HepG2 (cell line): Measurements from ENCODE around the gene C1orf50. TPM values are rescaled to one million over a fixed set of nuclear protein-coding genes. Genes with fewer than 3 reads are reported as not detected.

Source experiments
- CSRNP1 ChIP-seq: sonication (generic); formaldehyde crosslinking; IDR thresholded peaks from 2 replicates; pipeline ENCODE4 v1.8.1; 2023; ENCODE audit warnings: mild to moderate bottlenecking, missing genetic modification reagents
- DBP ChIP-seq: sonication (generic); formaldehyde crosslinking; IDR thresholded peaks from 2 replicates; pipeline ENCODE4 v1.4.0; 2020; ENCODE audit warnings: missing genetic modification reagents; ENCODE audit errors: not compliant biosample characterization
- DRAP1 ChIP-seq: IDR thresholded peaks from 2 replicates; pipeline ENCODE4 v1.6.1; 2016; ENCODE audit warnings: missing genetic modification reagents, missing compliant biosample characterization
- EHMT2 ChIP-seq: fragments of 200-600 bp; sonication (generic); IDR thresholded peaks from 2 replicates; pipeline ENCODE4 v1.7.0; 2017; ENCODE audit warnings: antibody characterized with exemption, low read depth, low read length, borderline replicate concordance
- FUBP1 ChIP-seq: sonication (generic); formaldehyde crosslinking; IDR thresholded peaks from 2 replicates; pipeline ENCODE4 v1.5.1; 2020; ENCODE audit warnings: missing genetic modification reagents, mild to moderate bottlenecking, borderline replicate concordance
- HDAC2 ChIP-seq: sonication (generic); formaldehyde crosslinking; IDR thresholded peaks from 2 replicates; pipeline ENCODE4 v1.4.0; 2020; ENCODE audit warnings: missing genetic modification reagents
- MAZ ChIP-seq, 2 experiments: sonication (generic) in 1 of 2; formaldehyde crosslinking in 1 of 2; IDR thresholded peaks; 2 replicates each; pipeline versions ENCODE4 v1.5.0 to v1.6.1; 2012 to 2020; ENCODE audit warnings: low read depth in 2 of 2, mild to moderate bottlenecking in 2 of 2, borderline replicate concordance in 1 of 2, improper control_type of control experiment in 1 of 2, low read length in 1 of 2, missing genetic modification reagents in 1 of 2, moderate library complexity in 1 of 2
- MXD3 ChIP-seq: IDR thresholded peaks from 2 replicates; pipeline ENCODE4 v1.6.1; 2016; ENCODE audit warnings: mild to moderate bottlenecking, missing biosample characterization, missing genetic modification reagents
- NFKBIZ ChIP-seq: IDR thresholded peaks from 2 replicates; pipeline ENCODE4 v1.6.1; 2018; ENCODE audit warnings: missing genetic modification reagents, missing compliant biosample characterization
- NFYB ChIP-seq: sonication (generic); formaldehyde crosslinking; IDR thresholded peaks from 2 replicates; pipeline ENCODE4 v1.4.0; 2020; ENCODE audit warnings: missing genetic modification reagents
- PHF20 ChIP-seq: sonication (generic); formaldehyde crosslinking; IDR thresholded peaks from 2 replicates; pipeline ENCODE4 v1.5.0; 2020; ENCODE audit warnings: mild to moderate bottlenecking, missing genetic modification reagents
- PREB ChIP-seq: sonication (generic); formaldehyde crosslinking; IDR thresholded peaks from 2 replicates; pipeline ENCODE4 v1.4.0; 2020; ENCODE audit warnings: missing genetic modification reagents
- RAD21 ChIP-seq: fragments of 450-650 bp; formaldehyde crosslinking; IDR thresholded peaks from 2 replicates; pipeline ENCODE4 v1.5.0; 2020; ENCODE audit warnings: mild to moderate bottlenecking
- RORA ChIP-seq: sonication (generic); formaldehyde crosslinking; IDR thresholded peaks from 2 replicates; pipeline ENCODE4 v1.5.0; 2020; ENCODE audit warnings: mild to moderate bottlenecking, missing genetic modification reagents, moderate library complexity
- STAG1 ChIP-seq: sonication (generic); formaldehyde crosslinking; IDR thresholded peaks from 2 replicates; pipeline ENCODE4 v1.4.0; 2020; ENCODE audit warnings: missing genetic modification reagents
- ZNF232 ChIP-seq: sonication (generic); formaldehyde crosslinking; IDR thresholded peaks from 2 replicates; pipeline ENCODE4 v1.4.0; 2020; ENCODE audit warnings: missing genetic modification reagents, borderline replicate concordance
- ZNF256 ChIP-seq: sonication (generic); formaldehyde crosslinking; conservative IDR thresholded peaks from 2 replicates; pipeline ENCODE4 v1.4.0; 2020; ENCODE audit warnings: missing genetic modification reagents
- ZNF333 ChIP-seq: sonication (generic); formaldehyde crosslinking; IDR thresholded peaks from 2 replicates; pipeline ENCODE4 v1.4.0; 2020; ENCODE audit warnings: mild to moderate bottlenecking, missing genetic modification reagents, borderline replicate concordance
- ZNF446 ChIP-seq: sonication (generic); formaldehyde crosslinking; IDR thresholded peaks from 2 replicates; pipeline ENCODE4 v1.5.0; 2020; ENCODE audit warnings: mild to moderate bottlenecking, missing genetic modification reagents
- ZNF605 ChIP-seq: sonication (generic); formaldehyde crosslinking; IDR thresholded peaks from 2 replicates; pipeline ENCODE4 v1.8.0; 2022; ENCODE audit warnings: mild to moderate bottlenecking, missing genetic modification reagents
- ZNF740 ChIP-seq: sonication (generic); formaldehyde crosslinking; IDR thresholded peaks from 2 replicates; pipeline ENCODE4 v1.4.0; 2020; ENCODE audit warnings: missing genetic modification reagents
- polyA plus RNA-seq, 8 experiments: library from polyadenylated mRNA; depleted of rRNA in 3 of 8; stranded (reverse) in 7 of 8; unstranded in 1 of 8; fragments of >200 nt; fragmentation: Illumina TruSeq in 4 of 8; extraction: Trizol in 4 of 8; gene quantifications; 2 replicates each; pipeline versions ENCODE4 v1.2.1 to v1.2.3, GENCODE V29; 2011 to 2016; ENCODE audit warnings: low read depth in 4 of 8, missing spikeins in 1 of 8, mixed read lengths in 1 of 8; ENCODE audit not compliant: insufficient read depth in 1 of 8
- total RNA-seq, 5 experiments: library from RNA; depleted of rRNA; stranded (reverse); fragments of >200 nt; fragmentation: Illumina TruSeq; extraction: Trizol; gene quantifications; 2 replicates each; pipeline ENCODE4 v1.2.3, GENCODE V29; 2016; ENCODE audit warnings: low read depth in 1 of 5

Gene C1orf50
- total and polyA plus RNA-seq, 2 of the 13 experiments (the other 11 are each of a cell fraction or from before 2014, with no cell fraction given) = 4.3 to 4.8 TPM

- TF ChIP-seq MXD3 (CRISPR knock-in tag) (peak; percentile 25; the same call in 1 of the 2 replicates), CSRNP1 (peak; percentile 64; the same call in 1 of the 2 replicates), ZNF605 (no peak), RAD21 (CRISPR knock-in tag) (0 out of 2 replicates have a peak, but pooled peaks have one; percentile 13), ZNF256 (no peak), PHF20 (CRISPR knock-in tag) (peak; percentile 51; the same call in 1 of the 2 replicates), RORA (CRISPR knock-in tag) (no peak), PREB (CRISPR knock-in tag) (no peak), NFYB (CRISPR knock-in tag) (no peak; the same call in 1 of the 2 replicates), MAZ (IDR thresholded peaks at IDR 0.05; ENCODE audit: borderline replicate concordance, low read depth, low read length) (peak; percentile 48; the same call in 1 of the 2 replicates), MAZ (CRISPR knock-in tag; IDR thresholded peaks at IDR 0.05; ENCODE audit: low read depth) (peak; percentile 6; the same call in 1 of the 2 replicates), ZNF333 (peak; percentile 28; the same call in 1 of the 2 replicates), ZNF446 (CRISPR knock-in tag) (no peak), DBP (peak; percentile 32), ZNF232 (no peak), NFKBIZ (CRISPR knock-in tag) (no peak), FUBP1 (CRISPR knock-in tag) (no peak), EHMT2 (no peak), STAG1 (peak; percentile 23; the same call in 1 of the 2 replicates), ZNF740 (CRISPR knock-in tag) (peak; percentile 56; the same call in 1 of the 2 replicates), DRAP1 (CRISPR knock-in tag) (peak; percentile 49; the same call in 1 of the 2 replicates), HDAC2 (CRISPR knock-in tag) (peak; percentile 63)
Observed at GRCh38 chr1:42765832-42766740, 963 bp upstream of the C1orf50 start (continued).
